NCI-H2196 (cell line): ENCODE measurements around the gene ACADSB.

ENCODE experiments used
- DNase-seq: peaks from one replicate; lab custom pipeline; 2025; ENCODE audit not compliant: unreplicated experiment; lab: John Stamatoyannopoulos, UW

ACADSB gene

DNA sequence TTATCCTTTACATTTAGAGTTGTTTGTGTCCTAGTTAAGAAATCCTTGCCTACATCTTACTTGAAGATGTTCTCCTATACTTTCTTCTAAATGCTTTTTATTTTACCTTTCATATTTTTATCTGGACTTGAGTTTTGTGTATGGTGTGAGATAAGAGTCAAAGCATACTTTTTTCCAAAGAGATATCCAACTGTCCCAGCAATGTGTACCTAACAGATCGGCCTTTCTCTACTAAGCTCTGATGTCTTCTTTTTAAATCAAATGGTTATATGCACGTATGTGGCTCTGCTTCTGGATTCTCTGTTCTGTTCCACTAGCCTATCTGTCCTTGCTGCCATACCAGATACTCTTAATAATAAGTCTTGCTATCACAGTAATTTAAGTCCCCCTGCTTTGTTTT is 7.4 kb upstream of the ACADSB start:
- DNase-seq = no peak

DNA sequence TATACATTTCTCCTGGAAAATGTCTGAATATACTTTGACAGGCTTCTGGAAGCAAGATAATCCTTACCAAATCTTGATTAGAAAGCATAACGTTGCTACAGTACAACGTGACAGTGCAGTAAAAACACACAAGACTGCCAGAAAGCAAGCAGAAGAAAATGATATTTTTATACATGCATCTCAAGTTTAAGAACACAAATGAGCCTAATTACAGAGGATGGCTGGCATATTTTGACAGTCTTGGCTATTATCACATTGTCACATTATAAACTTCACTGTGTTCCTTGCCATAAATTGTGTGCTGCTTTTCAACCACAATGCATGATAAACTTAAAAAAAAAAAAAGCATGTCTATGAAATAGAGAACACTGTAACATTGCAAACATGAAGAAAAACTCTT is 4.5 kb upstream of the ACADSB start:
- no peak for DNase-seq

DNA sequence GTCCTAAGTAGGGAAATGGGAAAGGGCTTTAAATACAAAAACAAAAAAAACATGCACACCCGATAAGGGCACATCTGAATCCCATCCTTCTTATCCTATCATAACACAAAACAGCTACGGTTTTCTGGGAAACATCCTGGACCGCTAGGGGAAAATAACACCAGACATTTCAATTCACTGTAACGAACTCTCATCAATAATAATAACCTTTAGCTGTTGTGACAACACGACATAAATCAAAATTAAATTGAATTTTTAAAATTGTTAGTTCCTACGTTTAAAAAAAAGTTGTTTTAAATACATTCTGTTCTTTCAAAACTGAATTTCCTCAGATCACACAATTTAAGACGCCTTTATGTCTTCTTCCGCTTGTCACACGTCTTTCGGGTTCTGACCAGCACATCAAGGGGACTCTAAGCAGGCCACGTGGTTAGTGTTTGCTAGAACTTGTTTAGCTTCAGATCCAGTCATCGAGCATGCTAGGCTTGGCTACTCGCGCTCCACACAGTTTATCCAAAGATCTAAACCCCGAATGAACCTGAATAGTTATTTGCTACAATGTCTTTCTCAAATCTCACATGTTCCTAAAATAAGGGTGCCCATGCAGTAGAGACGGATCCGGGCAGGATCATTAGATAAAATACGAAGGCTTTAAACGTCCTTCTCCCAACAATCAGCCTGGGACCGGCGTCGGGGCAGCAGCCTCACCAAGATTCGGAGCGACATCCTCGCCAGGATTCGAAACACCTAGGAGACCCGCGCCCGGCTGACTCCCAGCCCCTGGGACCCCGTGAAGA is 1.1 kb upstream of the ACADSB start:
- DNase-seq = no peak

DNA sequence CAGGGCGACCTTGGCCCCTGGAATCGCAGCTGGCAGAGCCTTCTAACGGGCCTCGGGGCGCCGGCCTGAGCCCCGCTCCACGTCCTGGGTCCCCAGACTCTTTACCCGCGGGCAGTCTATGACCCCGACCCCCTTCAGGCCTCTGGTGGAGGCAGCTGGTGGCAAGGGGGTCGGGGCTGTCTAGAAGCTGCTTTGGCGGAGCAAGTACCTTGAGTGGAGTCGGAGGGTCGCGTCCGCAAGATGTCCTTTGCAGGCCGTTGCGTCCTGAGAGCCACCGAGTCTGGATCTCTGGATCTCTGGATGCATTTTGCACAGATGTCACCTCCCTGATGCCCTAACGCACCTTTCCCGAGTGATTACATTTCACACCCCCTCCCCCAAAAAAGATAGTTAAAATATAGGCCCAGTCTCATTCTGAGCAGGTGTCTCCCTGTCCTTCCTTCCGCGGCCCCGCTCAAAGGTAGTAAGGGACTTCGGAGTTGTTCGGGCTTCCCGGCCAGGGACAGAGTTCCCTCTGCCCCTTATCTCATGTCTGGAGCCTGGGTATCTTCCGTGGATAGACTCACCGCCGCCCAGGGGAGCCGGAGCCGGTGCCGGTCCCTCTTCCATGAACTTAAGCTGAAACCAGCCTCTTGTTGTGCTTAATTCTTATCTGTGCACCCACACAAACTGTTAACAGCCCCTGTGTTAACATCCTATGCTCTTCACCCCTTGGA is 457 bp downstream of the ACADSB start:
- DNase-seq = no peak

DNA sequence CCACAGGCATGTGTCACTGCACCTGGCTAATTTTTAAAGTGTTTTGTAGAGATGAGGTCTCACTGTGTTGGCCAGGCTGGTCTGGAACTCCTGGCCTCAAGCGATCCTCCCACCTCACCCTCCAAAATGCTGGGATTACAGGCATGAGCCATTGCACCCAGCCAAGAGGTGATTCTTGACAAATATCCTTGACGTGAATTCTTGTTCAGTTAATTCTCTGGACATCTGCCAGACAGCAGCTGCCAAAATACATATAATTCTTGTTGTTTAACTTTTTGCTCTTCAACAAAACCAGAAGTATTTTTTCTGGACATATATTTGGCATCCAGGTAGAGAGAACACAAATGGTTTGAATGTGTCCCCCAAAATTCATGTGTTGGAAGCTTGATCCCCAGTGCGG is 3.2 kb downstream of the ACADSB start:
- no peak for DNase-seq

DNA sequence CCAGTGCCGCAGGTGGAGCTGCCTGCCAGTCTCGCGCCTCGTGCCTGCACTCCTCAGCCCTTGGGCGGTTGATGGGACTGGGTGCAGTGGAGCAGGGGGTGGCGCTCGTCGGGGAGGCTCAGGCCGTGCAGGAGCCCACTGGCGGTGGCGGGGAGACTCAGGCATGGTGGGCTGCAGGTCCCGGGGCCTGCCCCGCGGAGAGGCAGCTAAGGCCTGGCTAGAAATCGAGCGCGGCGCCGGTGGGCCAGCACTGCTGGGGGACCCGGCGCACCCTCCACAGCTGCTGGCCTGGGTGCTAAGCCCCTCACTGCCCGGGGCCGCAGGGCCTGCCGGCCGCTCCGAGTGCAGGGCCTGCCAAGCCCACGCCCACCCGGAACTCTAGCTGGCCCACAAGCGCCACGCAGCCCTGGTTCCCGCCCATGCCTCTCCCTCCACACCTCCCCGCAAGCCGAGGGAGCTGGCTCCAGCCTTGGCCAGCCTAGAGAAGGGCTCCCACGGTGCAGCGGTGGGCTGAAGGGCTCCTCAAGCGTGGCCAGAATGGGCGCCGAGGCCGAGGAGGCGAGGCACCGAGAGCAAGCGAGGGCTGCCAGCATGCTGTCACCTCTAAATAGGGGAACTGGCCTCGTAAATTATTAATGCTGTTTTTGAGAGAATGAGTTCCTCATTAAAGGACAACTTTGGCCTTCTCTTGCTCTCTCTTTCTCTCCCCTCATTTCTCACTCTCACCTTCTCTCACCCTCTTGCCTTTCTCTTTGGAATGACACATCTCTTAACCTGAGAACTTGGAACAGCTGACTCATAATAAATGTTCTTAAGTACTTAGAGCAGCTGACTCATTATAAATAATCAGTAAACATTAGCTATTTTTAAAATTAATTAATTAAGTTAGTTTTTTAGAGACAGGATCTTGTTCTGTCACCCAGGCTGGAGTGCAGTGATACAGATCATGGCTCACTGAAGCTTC is 4.9 kb downstream of the ACADSB start:
- no peak for DNase-seq

DNA sequence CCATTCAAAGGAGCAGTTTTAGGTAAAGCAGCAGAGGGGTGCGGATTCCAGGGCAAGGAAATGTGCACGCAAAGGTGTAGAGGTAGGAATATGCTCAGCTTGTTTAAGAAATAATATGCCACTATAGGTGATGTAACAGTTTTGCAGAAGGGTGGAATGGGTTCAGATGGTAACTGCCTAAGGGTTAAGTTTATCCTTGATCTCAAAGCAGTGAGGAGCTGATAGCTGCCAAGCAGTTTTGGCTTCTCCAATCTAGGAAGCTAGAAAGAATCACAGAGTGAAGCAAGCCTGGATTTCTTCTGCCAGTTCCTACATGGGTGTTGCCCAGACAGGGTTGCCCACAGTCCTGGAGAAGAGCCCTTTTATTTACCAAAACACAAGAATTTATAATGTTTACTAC is 6.0 kb downstream of the ACADSB start:
- DNase-seq = no peak

DNA sequence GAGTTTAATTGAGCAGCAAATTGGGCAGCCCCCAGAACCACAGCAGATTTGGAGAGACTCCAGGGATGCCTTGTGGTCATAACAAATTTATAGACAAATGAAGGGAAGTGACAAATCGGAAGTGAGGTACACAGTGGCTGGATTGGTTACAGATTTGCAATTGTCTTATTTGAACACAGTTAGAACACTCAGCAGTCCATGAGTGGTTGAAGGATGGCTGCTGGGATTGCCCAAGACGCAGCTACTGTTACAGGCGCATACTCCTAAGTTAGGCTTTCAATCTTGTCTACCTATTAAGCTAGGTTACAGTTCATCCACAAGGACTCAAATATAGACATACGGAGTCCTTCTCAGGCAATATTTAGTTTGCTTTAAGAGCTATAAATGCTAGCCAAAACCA is 7.4 kb downstream of the ACADSB start:
- DNase-seq = no peak

DNA sequence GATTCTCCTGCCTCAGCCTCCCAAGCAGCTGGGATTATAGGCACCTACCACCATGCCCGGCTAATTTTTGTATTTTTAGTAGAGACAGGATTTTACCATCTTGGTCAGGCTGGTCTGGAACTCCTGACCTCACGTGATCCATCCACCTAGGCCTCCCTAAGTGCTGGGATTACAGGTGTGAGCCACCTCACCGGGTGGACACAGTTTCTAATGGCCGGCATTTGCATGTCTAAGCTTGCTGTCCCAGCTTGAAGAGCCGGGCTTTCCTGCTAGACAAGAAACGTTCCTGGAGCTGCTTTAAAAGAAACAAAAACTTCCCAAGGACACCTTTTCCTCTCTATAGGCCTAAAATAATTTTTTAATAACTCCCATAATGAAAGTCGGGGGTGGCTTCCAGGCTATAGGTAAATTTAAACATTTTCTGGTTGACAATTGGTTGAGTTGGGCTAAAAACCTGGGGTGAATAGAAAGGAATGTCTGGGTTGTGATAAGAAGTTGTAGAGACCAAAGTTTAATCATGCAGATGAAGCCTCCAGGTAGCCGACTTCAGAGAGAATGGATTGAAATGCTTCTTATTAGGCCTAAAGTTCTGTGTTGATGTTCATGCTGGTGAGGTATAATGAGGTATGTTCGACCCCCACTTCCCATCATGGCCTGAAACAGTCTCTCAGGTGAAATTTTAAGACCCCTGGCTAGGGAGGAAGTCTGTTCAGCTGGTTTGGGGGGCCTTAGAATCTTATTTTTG is 8.8 kb downstream of the ACADSB start:
- DNase-seq = no peak

DNA sequence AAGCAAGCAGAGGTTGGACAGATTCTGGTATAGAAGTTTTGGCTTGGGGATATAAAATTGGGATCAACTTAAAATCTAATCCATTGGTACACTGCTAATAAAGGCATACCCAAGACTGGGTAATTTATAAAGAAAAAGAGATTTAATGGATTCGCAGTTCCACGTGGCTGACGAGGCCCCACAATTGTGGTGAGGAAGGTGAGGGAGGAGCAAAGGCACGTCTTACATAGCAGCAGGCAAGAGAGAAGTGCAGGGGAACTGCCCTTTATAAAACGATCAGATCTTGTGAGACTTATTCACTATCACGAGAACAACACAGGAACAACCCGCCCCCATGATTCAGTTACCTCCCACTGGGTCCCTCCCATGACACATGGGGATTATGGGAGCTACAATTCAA is 9.7 kb downstream of the ACADSB start:
- no peak for DNase-seq

DNA sequence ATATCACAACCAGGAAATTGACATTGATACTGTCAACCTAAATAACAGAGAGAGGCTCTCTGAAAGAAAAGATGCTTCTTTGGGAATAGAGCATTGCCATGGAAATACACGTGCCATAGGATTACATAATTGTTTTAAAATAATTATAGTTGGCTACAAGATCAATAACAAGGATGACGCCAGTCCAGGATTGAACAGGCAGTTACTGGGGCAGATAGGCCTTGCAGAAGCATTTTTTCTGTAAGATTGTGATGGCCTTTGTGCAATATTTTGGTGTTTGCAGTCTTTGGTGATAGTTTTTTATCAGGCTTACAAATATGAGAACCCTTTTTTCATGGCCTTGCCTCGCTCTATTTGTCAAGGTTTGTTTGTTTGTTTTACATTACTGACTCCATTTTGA is 10.5 kb downstream of the ACADSB start:
- DNase-seq = no peak

DNA sequence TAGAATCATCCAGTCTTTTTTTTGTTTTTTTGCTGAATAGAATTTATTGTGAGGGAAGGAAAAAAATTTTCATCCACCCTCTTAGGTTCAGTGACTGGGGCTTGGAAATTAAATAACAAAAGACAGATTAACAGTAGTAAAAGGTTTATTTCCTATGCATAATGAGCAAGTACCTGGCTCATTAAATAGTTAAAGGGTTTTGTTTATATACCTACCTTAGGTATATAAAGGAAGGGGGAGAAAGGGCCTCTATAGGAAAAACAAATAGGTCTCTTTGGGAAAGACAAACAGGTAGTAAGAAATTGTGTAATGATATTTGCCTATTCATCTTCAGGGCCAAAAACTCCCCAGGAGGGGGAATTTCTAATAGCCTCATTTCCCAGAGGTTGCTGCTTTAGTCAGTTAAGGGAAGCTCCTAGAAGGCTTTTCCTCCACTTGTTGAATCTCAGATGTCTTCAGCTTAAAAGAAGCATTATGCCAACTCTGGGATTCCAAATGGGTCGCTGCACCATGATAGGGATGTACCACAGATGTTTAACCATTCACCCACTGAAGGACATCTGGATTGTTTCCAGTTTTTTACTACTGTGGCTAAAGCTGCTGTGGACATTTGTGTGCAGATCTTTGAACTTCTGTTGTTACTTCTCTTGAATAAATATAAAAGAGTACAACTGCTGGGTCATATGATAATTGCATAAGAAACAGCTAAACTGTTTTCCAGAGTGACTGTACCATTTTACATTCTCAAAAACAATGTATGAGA is 11.3 kb downstream of the ACADSB start:
- no peak for DNase-seq

DNA sequence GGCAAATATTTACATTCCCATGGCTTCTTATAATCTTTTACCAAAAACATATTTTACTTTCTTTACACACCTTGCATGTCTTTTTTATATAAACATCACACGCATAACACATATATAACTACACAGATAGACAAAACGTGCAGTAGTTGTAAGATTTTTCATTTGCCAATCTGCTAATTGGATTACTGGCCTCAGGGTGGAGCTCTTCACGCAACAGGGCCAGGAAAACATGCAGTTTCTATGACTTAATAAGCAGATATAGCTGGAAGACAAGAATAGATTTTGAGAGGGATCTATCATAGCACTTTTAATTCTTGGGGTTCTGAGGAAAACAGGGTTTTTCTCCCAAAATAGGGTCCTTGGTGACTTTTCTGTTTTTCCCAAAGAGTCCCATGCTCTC is 12.7 kb downstream of the ACADSB start:
- DNase-seq = no peak

DNA sequence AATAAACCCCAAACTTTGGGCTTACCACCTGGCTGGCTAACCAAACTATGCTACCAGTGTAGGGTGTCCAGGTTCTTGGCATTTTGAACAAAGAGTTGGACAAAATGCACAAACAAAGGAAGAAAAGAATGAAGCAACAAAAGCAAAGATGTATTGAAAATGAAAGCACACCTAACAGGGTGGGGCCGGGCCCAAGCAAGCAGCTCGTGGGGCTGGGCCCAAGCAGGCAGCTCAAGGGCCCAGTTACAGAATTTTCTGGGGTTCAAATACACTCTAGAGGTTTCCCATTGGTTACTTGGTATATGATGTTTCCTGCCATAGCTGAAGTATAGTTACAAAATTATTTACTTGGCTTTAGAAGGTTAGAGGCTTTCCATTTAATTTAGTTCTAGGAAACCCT is 15.7 kb downstream of the ACADSB start:
- DNase-seq = no peak

DNA sequence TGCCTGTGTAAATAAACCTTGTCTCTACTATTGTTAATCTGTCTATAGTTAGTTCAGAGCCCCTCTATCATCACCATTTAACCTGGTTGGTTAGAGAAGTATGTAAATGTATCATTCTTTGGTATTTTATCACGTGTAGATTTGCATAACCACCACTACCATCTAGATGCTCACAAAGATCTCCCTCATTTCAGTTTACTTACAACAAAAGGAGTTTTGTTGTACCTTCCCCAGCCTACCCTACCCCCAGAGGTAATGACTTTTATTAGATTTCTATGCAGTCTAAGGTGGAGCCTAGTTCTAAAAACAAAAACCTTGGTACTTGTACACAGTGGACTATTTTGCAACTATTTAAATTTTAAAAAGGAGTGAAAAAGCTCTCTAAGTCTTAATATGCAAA is 17.5 kb downstream of the ACADSB start:
- no peak for DNase-seq

DNA sequence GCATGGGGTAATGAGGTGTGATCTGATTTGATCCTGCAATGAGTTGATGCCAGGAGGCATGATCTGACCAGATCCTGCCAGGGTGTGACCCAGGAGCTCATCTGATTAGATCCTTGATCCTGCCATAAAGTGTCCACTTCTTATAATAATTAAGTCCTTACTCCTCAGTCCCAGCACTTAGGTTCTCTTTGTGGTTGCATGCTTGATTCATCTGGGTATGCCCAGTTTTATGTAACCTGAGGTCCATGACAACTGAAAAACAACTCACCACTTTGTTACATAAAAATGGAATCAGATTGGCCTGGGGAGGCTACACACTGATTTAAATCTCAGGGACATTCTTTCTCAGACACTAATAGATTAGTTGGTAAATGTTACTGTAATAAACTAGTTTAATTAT is 19.1 kb downstream of the ACADSB start:
- no peak for DNase-seq

DNA sequence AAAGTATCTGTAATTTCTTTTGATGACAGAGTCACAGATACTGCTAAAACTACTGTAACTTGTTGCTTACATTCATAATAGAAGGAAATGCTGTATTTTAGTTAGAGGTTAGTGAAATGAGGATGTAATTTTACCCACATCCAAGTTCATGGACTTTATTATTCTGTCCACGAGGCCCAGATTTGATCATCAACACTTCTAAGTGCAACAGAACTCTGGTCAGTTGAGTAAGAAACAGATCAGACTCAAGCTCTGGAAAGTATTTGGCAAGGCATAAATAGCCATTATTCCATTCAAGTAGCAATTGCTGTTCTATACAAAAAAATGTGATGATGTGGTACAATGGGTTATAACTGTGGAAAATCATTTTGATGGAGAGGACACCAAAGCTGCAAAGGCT is 22.3 kb downstream of the ACADSB start:
- no peak for DNase-seq

DNA sequence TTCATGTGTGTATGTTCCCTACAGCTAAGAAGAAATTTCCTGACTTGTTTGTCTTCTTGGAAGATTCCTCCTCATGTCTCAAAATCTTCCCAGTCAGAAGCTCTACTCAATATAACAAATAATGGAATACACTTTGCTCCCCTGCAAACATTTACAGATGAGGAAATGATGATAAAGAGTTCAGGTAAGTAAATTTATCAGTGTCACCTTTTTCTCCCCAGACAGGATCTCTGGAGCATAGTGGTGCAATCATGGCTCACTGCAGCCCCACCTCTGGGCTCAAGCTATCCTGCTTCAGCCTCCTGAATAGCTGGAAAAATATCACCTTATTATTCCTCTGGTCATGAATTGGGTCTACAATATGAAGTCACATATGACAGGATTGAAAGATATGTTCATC is 25.5 kb downstream of the ACADSB start:
- no peak for DNase-seq

DNA sequence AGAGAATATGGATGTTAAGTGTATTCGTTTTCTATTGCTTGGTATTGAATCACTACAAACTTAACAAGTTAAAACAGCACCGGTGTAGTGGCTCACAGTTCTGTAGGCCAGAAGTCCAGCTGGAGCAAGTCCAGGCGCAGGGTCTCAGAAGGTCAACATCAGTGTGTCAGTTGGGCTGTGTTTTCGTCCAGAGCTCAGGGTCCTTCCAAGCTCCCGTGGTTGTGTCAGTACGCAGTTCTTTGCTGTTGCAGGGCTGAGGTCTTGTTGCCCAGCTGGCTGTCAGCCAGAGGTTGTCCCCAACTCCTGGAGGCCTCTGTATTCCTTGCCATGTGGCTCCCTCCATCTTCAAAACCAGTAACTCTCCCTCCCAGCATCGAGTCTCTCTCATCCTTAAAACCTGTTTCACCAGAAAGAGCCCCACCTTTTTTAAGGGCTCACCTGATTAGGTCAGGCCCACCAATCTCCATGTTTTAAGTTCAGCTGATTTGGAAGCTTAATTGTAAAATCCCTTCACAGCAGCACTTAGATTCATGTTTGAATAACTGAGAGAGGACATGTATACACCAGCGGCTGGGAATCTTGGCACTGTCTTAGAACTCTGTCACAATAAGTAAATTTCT is 26.8 kb downstream of the ACADSB start:
- DNase-seq = no peak
